Measurements from ENCODE around the gene PTPRM. TPM values are rescaled to one million over a fixed set of nuclear protein-coding genes. Genes with fewer than 3 reads are reported as not detected.

The PTPRM gene
- total RNA-seq, 4 donors from 2014 or later = 22.5 to 92.5 (median 39.2) TPM

GRCh38 chr18:8368512-8369217, 801.5 kb downstream of the PTPRM start:
- 80% methylated on average over 3 to 4 of the region's 4 CpGs for WGBS, 2 donors (ENCODE audit: low coverage in 1 of 2)
- in situ Hi-C loops (cut with MboI; ENCODE audit: low pct_ligation_motif_present in 1 of 4, low pct_unique_long_range_greater_than_20kb in 1 of 4, low sequenced_read_pairs in 3 of 4) (no loop called here), intact Hi-C loops (cut with DNase I; ENCODE audit: low total_unique reads) (no loop called here)
- Histone ChIP-seq H3K4me3 (no peak overlapping the region), H3K36me3 (no peaks in the 10 kb centered on the region), H3K9me3 (no peaks in the 10 kb centered on the region), H3K4me1 (peaks cover 0 to 10% (median 4%) of the 10 kb centered on the region in 4 donors), H3K27me3 (peaks cover 11% of the 10 kb centered on the region), H3K27ac (no peak overlapping the region)
- TF ChIP-seq POLR2A (IDR thresholded peaks at IDR 0.05) = no peak
- no peak for TF ChIP-seq CTCF (IDR thresholded peaks at IDR 0.05)
- TF ChIP-seq EP300 (IDR thresholded peaks at IDR 0.05; ENCODE audit: low read depth) = no peak
- no peak for TF ChIP-seq POLR2AphosphoS5 (IDR thresholded peaks at IDR 0.05)
- DNase-seq = no peak

GRCh38 chr18:8373486-8373885, 806.4 kb downstream of the PTPRM start:
- no peaks in the 10 kb centered on the region for H3K36me3 ChIP-seq
- H3K9me3 ChIP-seq = no peaks in the 10 kb centered on the region
- no peak for TF ChIP-seq EP300 (IDR thresholded peaks at IDR 0.05; ENCODE audit: low read depth)
- no peak for TF ChIP-seq POLR2AphosphoS5 (IDR thresholded peaks at IDR 0.05)
- no peak for TF ChIP-seq POLR2A (IDR thresholded peaks at IDR 0.05)
- TF ChIP-seq CTCF (IDR thresholded peaks at IDR 0.05) = no peak
- no peaks in the 10 kb centered on the region for H3K27me3 ChIP-seq
- 90 to 98% methylated on average over 5 of the region's 5 CpGs for WGBS, 2 donors (ENCODE audit: low coverage in 1 of 2)
- in situ Hi-C loops (cut with MboI; ENCODE audit: low pct_ligation_motif_present in 1 of 4, low pct_unique_long_range_greater_than_20kb in 1 of 4, low sequenced_read_pairs in 3 of 4) (no loop called here), intact Hi-C loops (cut with DNase I; ENCODE audit: low total_unique reads) (no loop called here)
- no peak for DNase-seq
- no peak overlapping the region for H3K4me3 ChIP-seq
- no peak overlapping the region for H3K27ac ChIP-seq
- no peaks in the 10 kb centered on the region for H3K4me1 ChIP-seq

GRCh38 chr18:8374676-8375075, 807.6 kb downstream of the PTPRM start:
- Histone ChIP-seq H3K4me1 (no peaks in the 10 kb centered on the region), H3K36me3 (no peaks in the 10 kb centered on the region), H3K27ac (no peak overlapping the region), H3K4me3 (no peak overlapping the region), H3K9me3 (no peaks in the 10 kb centered on the region), H3K27me3 (no peaks in the 10 kb centered on the region)
- 53 to 64% methylated on average over 4 of the region's 4 CpGs for WGBS, 2 donors (ENCODE audit: low coverage in 1 of 2)
- intact Hi-C loops (cut with DNase I; ENCODE audit: low total_unique reads) = no loop called here
- in situ Hi-C loops (cut with MboI; ENCODE audit: low pct_ligation_motif_present in 1 of 4, low pct_unique_long_range_greater_than_20kb in 1 of 4, low sequenced_read_pairs in 3 of 4) = loop anchor here in 2 of 4 donors (25.0 kb wide), 2 partner anchors 587 to 1112 kb away; no protein-coding TSS in a partner anchor
- TF ChIP-seq EP300 (IDR thresholded peaks at IDR 0.05; ENCODE audit: low read depth) (no peak), CTCF (IDR thresholded peaks at IDR 0.05) (no peak), POLR2A (IDR thresholded peaks at IDR 0.05) (no peak), POLR2AphosphoS5 (IDR thresholded peaks at IDR 0.05) (no peak)
- DNase-seq = no peak

GRCh38 chr18:8375249-8375648, 808.1 kb downstream of the PTPRM start:
- Histone ChIP-seq H3K4me1 (no peaks in the 10 kb centered on the region), H3K9me3 (no peaks in the 10 kb centered on the region), H3K27me3 (no peaks in the 10 kb centered on the region), H3K27ac (no peak overlapping the region), H3K36me3 (no peaks in the 10 kb centered on the region), H3K4me3 (no peak overlapping the region)
- no peak for DNase-seq
- intact Hi-C loops (cut with DNase I; ENCODE audit: low total_unique reads) (no loop called here), in situ Hi-C loops (cut with MboI; ENCODE audit: low pct_ligation_motif_present in 1 of 4, low pct_unique_long_range_greater_than_20kb in 1 of 4, low sequenced_read_pairs in 3 of 4) (loop anchor here in 2 of 4 donors (25.0 kb wide), 2 partner anchors 588 to 1113 kb away; no protein-coding TSS in a partner anchor)
- 63 to 66% methylated on average over 1 to 3 of the region's 3 CpGs for WGBS, 2 donors (ENCODE audit: low coverage in 1 of 2)
- TF ChIP-seq POLR2AphosphoS5 (IDR thresholded peaks at IDR 0.05) (no peak), POLR2A (IDR thresholded peaks at IDR 0.05) (no peak), EP300 (IDR thresholded peaks at IDR 0.05; ENCODE audit: low read depth) (no peak), CTCF (IDR thresholded peaks at IDR 0.05) (no peak)
